GM12874 (cell line): ENCODE measurements around the gene DYNLL1.

Source experiments
- CTCF ChIP-seq: IDR thresholded peaks from 2 replicates; pipeline ENCODE4 v1.5.1; 2011; ENCODE audit warnings: low read depth, mild to moderate bottlenecking, control low read depth, low read length, moderate library complexity; ENCODE audit not compliant: insufficient read depth

Gene DYNLL1

GRCh38 chr12:120540445-120540844 lies 44.5 kb downstream of the DYNLL1 start:
- TF ChIP-seq CTCF = no peak

- no peak for TF ChIP-seq CTCF
Observed at GRCh38 chr12:120542166-120542565, 46.3 kb downstream of the DYNLL1 start.

GRCh38 chr12:120544691-120545090 lies 48.8 kb downstream of the DYNLL1 start:
- no peak for TF ChIP-seq CTCF

- TF ChIP-seq CTCF = no peak
Observed at GRCh38 chr12:120546050-120546386, 50.1 kb downstream of the DYNLL1 start.
